Testis (tissue), 2 donors: ENCODE data around the gene NBEA.

Source experiments
- POLR2A ChIP-seq: fragments of 450-650 bp; IDR thresholded peaks from one replicate; pipeline ENCODE4 v1.6.1; 2017; ENCODE audit warnings: antibody characterized with exemption, mild to moderate bottlenecking, moderate library complexity
- TF ChIP-seq, protein P1 (sequence below), 3 experiments: fragments of 450-650 bp in 2 of 3; fragments of 200-600 bp in 1 of 3; sonication (generic) in 1 of 3; IDR thresholded peaks; one replicate each; pipeline ENCODE4 v1.5.1; 2016 to 2019; ENCODE audit warnings: antibody characterized with exemption in 3 of 3, mild to moderate bottlenecking in 2 of 3, moderate library complexity in 1 of 3

DNA sequence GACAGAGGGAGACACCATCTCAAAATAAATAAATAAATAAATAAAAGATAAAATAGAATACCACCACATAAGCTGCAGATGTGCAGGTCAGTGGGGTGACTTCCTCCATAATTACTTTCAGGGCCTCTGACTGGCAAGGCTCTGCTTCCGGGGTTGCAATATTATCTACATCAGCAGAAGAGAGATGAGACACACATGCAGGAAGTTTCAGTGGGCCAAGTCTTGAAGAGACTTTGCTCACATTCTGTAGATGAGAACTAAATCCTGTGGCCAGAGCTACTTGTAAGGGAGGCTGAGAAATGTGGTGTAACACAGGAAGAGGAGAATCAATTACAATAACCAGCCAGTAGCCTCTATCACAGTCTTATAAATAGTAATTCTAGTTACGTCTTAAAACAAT lies 624.3 kb downstream of the NBEA start:
- TF ChIP-seq, protein P1, sequence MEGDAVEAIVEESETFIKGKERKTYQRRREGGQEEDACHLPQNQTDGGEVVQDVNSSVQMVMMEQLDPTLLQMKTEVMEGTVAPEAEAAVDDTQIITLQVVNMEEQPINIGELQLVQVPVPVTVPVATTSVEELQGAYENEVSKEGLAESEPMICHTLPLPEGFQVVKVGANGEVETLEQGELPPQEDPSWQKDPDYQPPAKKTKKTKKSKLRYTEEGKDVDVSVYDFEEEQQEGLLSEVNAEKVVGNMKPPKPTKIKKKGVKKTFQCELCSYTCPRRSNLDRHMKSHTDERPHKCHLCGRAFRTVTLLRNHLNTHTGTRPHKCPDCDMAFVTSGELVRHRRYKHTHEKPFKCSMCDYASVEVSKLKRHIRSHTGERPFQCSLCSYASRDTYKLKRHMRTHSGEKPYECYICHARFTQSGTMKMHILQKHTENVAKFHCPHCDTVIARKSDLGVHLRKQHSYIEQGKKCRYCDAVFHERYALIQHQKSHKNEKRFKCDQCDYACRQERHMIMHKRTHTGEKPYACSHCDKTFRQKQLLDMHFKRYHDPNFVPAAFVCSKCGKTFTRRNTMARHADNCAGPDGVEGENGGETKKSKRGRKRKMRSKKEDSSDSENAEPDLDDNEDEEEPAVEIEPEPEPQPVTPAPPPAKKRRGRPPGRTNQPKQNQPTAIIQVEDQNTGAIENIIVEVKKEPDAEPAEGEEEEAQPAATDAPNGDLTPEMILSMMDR (IDR thresholded peaks at IDR 0.05), result no peak
- TF ChIP-seq POLR2A, result no peak
